Hippocampal formation (tissue), 2 donors: ENCODE data around the gene CHCHD5.

Experiments used
- DNase-seq, 2 donors: peaks; one replicate each; lab custom pipeline; 2025; lab: John Stamatoyannopoulos, UW

CHCHD5 gene

DNA sequence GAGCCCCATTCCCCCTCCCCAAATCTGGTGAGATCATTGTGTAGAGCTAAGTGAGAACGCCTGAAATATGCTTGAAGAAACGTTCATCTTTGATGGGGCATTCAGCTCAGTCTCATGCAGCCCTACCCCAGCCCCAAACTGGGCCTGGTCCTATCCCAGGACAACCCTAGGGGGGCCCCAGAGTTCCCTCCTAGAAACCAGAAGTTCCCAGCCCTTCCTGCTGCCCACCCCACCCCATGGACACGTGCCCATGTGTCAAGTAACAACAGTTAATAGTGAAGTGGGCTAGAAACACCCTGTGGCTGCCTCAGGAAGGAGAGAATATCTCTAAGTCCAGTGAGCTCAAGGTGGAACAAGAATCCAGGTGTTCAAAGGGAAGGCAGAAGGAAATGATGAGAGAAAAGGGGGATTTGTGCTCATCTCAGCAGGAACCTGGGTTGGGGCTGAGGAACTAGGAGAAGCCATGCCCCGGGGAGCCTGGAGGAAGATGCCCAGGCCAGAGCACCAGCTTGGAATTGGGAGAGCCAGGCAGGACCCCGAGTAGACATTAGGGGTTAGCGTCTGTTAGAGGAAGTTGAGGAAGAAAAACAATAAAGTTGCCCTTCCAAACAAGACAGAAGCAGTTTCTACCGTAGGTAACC lies 41.2 kb downstream of the CHCHD5 start:
- no peak for DNase-seq

DNA sequence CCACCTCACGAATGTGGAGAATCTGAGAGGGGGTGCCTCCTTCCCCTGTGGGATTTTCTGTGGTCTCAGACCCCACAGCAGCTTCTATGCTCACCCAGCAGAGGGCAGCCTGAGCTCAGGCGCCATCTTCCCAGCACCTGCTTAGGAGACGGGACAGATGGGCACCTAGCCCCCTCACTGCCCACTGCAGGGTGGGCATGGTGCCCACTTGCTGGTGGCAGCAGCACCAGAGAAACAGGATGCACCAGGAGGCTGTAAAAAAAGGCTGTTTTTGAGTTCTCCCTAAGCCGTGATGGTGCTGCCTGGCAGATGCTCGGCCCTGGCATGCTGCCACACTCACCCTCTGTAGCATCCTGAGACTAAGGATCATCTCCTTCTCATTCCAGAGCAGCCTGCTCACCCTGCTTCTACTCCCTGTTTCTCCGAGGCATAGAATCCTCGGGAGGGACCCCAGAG lies 42.2 kb downstream of the CHCHD5 start:
- peak; percentile 60 to 63 for DNase-seq

DNA sequence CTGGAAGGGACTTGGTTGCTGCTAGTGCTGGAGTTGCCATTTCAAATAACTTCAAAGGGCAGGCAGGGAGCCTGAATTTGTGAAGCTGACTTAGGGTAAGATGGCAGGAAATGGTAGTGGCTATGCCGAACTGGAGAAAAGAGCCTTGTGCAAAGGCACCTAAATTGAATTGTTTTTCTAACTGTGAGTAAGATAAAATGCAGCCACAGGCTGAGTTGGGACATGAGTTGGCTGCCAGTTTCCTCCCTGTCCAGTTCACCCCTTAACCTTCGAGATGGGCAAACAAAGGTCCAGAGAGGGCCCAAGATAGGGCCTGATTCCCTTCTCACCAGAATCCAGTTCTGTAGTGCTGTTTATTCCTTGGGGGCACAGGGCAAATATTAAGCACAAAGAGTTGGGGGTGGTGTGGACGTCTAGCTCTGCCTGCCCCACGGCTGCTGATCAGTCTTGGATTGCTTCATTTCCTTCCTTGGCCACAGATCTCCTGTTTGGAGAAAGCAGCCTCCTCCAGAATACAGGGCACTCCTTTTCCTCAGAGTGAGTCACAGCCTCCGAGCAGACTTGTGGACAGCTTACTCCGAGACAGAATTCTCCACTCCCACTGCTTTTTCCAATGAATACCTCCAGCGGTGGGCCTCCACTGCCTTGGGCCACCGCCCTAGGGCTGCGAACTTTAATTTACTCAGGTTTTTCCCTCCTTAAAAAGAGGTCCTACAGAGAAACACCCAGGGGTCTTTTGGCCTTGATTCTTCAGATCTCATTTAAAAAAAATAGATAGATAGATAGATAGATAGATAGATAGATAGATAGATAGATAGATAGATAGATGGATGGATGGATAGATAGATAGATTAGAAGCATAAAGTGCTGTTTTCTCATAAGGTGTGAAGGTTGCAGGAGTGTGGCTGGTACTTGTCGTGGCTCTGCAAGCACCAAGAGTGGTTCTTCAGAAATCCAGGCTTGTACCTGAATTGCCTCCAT lies 42.9 kb downstream of the CHCHD5 start:
- peak in 1 of 2 donors; percentile 6 for DNase-seq

DNA sequence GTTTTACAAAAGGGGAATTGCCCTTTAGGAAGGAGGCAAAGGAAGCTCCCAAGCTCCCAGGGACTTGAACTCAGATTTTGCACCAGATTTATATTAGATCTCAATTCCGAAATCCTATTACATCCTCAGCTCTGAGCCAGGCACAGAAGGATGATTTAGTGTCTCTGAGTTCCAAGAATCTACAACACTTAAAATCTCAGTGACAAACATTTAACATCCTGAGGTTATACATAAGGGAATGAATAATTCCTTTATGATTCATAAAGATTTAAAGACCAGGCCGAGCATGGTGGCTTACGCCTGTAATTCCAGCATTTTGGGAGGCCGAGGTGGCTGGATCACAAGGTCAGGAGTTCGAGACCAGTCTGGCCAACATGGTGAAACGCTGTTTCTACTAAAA lies 44.8 kb downstream of the CHCHD5 start:
- DNase-seq: no peak

DNA sequence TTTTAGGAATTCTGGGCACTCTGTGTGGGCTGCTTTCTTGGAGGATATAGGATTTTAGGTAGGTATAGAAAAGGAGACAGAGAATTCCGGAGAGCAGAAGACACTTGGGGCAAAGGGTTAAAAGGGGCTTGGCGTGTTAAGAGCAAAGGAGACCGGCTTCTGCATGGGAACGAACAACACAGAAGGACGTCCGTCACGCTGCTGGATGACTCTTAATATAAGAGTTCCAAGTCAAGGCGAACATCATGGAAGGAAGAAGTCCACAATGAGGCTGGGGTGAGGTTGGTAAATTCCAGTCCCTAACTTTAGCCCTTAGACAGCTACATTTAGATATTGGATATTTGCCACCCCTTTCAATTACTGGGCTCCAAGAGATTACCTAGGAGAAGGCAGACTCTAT lies 45.4 kb downstream of the CHCHD5 start:
- no peak for DNase-seq

DNA sequence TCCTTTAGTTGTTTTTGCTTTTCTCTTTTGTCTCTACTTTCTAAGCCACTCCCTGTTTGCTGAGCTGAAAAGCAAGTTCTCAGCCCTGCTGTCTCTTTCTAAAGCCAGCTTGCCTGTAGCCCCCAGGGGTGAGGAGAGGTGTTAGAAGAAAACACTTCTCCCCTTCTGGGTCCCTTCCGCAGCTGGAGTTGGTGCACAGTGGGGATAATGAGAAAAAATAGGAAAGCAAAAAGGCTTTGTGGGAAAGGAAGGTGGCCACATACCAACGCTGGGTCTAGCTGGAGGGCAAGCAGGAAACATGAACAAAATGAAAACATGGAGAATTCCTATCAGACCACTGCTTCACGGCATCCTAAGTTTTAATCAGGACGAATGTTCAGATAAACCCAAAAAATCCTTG lies 45.9 kb downstream of the CHCHD5 start:
- no peak for DNase-seq

DNA sequence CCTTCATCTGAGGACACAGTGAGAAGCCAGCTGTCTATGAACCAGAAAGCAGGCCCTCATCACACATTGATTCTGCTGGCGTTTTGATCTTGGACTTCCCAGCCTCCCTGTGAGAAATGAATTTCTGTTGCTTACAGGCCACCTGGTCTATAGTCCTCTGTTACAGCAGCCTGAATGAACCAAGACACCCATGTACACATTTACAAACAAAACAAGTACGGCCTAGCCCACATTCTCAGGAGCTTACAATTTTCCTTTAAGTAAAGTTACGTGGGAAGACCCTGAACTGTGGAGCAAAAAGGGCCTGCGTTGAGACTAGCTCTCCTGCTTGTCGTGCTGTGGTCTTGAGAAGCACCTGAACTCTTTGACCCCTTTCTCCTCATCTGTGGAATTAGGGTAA lies 49.3 kb downstream of the CHCHD5 start:
- no peak for DNase-seq

DNA sequence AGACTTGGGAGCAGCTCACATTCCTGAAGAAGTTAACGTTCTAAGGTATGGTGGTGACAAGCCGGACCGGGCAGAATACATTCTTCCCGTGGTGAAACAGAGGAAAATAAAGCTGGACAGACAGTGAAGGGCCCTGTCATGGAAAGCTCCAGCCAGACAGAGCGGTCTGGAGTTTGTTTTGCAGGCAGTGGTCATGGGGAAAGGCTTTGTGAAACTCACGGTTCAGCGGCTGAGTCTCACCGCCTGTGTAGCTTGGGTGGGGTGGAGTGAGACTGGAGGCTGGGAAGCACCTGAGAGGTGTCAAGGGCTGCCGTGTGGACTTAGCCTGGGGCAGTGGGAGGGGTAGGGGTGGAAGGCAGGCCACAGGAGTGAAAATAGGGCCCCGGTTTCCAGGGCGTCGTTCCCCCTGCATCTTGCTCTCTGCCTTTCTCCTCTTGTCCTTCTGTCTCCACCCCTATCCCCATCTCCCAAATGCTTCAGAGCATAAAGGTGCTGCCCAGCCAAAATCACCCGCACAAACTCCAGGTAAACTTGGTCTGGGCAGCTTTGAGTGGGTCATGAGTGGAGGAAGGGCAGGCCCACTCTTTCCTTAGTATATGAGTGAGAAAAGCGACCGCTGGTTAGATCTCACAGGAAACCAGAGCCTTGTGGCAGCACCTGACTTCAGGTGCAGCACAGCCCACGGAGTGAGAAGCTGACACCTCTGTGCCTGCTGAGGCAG lies 49.9 kb downstream of the CHCHD5 start:
- no peak for DNase-seq

DNA sequence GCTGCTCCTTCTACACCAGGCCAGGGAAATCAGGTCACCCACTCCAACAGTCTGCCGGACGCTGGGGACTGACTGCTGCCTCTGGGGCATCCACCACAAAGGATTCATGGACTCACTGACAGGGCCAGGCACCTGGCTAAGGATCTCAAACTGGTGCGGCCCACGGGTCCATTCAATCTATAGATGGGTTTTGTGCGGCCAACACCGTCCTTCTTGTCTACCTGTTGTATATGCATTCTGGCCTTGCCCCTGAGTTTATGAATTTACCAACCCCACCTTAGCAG lies 50.4 kb downstream of the CHCHD5 start:
- no peak for DNase-seq

DNA sequence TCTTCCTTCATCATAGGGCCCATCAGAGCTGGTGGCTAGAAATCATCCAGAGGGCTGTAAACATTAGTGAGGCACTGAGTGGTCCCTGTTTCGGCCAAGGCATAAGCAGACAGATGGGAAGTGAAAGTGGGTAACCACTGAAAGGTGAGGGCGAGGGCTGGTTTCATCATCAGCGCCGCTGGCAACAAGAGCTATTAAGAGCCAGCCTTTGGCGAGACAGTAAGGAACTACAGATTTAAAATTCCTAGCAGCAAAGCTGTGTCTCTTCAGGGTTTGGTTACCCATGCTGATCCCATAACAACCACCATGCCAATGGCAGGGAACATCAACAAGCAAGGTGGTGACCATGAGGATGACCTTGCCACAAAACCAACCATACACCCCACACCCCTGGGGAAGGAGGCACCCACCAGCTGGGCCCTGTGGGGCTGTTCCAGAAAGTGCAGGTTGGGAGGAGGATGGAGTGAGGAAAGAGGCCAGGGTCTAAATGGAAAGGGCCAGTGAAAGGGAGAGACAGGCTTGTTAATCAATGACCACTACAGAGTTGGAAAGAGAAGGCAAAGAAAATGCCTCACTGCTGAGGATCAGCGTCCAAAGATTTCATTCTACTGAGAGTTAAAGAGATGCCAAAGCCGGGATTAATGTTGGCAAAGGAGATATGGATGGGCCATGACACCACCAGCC lies 52.3 kb downstream of the CHCHD5 start:
- no peak for DNase-seq

DNA sequence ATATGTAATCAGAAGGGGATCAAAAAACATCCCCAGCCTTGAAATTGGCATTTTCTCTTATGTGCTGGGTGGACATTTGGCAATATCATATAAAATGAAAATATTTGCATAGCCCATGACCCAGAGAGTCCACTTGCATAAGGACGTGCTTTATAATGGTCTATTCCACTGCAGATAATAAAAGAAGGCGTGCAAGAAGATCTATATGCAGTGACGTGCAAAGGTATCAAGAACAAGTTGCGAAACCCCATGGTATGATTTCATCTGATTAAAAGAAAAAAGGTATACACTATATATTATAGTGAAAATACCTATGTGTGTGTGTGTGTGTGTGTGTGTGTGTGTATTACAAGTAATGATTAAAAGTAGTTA lies 52.9 kb downstream of the CHCHD5 start:
- no peak for DNase-seq
